GM21447 (cell line): ENCODE results near the gene CHID1.

ENCODE experiments used
- ATAC-seq: cut with Tn5 transposase; IDR thresholded peaks from one replicate; pipeline ENCODE4 v1.9.1; 2021; ENCODE audit not compliant: unreplicated experiment

CHID1 gene

GRCh38 chr11:888310-889212, 22.0 kb downstream of the CHID1 start:
- no peak for ATAC-seq

GRCh38 chr11:887589-887988, 23.0 kb downstream of the CHID1 start:
- no peak for ATAC-seq

GRCh38 chr11:886568-886967, 24.0 kb downstream of the CHID1 start:
- no peak for ATAC-seq

GRCh38 chr11:884578-885070, 26.0 kb downstream of the CHID1 start:
- ATAC-seq: no peak

GRCh38 chr11:883527-883926, 27.1 kb downstream of the CHID1 start:
- no peak for ATAC-seq

- ATAC-seq: no peak
Observed at GRCh38 chr11:882596-882995, 28.0 kb downstream of the CHID1 start.

GRCh38 chr11:880447-880846, 30.2 kb downstream of the CHID1 start:
- no peak for ATAC-seq

- no peak for ATAC-seq
Observed at GRCh38 chr11:877565-877964, 33.0 kb downstream of the CHID1 start.

GRCh38 chr11:876545-876944, 34.1 kb downstream of the CHID1 start:
- no peak for ATAC-seq

GRCh38 chr11:875769-876301, 34.8 kb downstream of the CHID1 start:
- ATAC-seq: no peak

- ATAC-seq: no peak
Observed at GRCh38 chr11:875203-875602, 35.4 kb downstream of the CHID1 start.

- no peak for ATAC-seq
Observed at GRCh38 chr11:873706-874105, 36.9 kb downstream of the CHID1 start.

- ATAC-seq: no peak
Observed at GRCh38 chr11:872799-873198, 37.8 kb downstream of the CHID1 start.

- ATAC-seq: no peak
Observed at GRCh38 chr11:871472-871871, 39.1 kb downstream of the CHID1 start.

- no peak for ATAC-seq
Observed at GRCh38 chr11:870418-870817, 40.2 kb downstream of the CHID1 start.

- ATAC-seq: no peak
Observed at GRCh38 chr11:870127-870413, 40.5 kb downstream of the CHID1 start.

GRCh38 chr11:869399-870126, 41.0 kb downstream of the CHID1 start:
- ATAC-seq: no peak

GRCh38 chr11:868802-869201, 41.8 kb downstream of the CHID1 start:
- ATAC-seq: no peak

GRCh38 chr11:868394-868793, 42.2 kb downstream of the CHID1 start:
- ATAC-seq: no peak

- ATAC-seq: no peak
Observed at GRCh38 chr11:867856-868358, 42.7 kb downstream of the CHID1 start.

GRCh38 chr11:866481-866880, 44.1 kb downstream of the CHID1 start:
- no peak for ATAC-seq
